ENCODE measurements around the gene IFI27L2.
A peak's percentile ranks its signal among the peaks of the same experiment; 100 is the strongest.
"Not testable (repeated sequence)": the region's sequence is repeated elsewhere in the genome, so short reads cannot be mapped to it uniquely, and the experiment has no call there.

IFI27L2 gene, protein sequence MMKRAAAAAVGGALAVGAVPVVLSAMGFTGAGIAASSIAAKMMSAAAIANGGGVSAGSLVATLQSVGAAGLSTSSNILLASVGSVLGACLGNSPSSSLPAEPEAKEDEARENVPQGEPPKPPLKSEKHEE

GRCh38 chr14:94129111-94129757 is at the start of gene IFI27L2:
Gene IFI27L2, minus strand, starts transcription at chr14:94129604. Its CDS starts 40 bp downstream, at chr14:94129564.
- peak; percentile 10 to 33 for DNase-seq (ENCODE audit: low read depth in 2 of 2)

DNA sequence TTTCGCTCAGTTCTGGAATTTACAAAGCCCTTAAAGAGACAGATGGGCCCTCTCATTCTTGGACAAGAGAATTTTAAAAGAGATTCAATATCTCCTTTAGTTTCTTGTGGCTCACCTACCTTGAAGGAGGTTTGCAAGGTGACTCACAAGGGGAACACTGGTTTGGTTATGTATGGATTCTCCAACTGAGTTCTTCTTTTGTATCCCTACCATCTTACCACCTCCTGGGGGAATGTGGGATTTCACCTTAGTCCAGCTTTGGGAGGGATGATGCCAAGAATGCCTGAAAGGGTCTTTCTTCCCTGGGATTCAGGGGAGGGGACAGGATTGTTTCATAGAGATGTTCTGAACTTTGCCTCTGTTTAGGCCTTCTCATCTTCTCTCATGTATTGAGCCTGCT is 48.4 kb upstream of the IFI27L2 start:
- no peak for DNase-seq (ENCODE audit: low read depth in 2 of 2)

GRCh38 chr14:94176808-94177207 is 47.4 kb upstream of the IFI27L2 start:
- no peak for DNase-seq (ENCODE audit: low read depth in 2 of 2)

GRCh38 chr14:94175747-94176146 is 46.3 kb upstream of the IFI27L2 start:
- no peak for DNase-seq (ENCODE audit: low read depth in 2 of 2)

DNA sequence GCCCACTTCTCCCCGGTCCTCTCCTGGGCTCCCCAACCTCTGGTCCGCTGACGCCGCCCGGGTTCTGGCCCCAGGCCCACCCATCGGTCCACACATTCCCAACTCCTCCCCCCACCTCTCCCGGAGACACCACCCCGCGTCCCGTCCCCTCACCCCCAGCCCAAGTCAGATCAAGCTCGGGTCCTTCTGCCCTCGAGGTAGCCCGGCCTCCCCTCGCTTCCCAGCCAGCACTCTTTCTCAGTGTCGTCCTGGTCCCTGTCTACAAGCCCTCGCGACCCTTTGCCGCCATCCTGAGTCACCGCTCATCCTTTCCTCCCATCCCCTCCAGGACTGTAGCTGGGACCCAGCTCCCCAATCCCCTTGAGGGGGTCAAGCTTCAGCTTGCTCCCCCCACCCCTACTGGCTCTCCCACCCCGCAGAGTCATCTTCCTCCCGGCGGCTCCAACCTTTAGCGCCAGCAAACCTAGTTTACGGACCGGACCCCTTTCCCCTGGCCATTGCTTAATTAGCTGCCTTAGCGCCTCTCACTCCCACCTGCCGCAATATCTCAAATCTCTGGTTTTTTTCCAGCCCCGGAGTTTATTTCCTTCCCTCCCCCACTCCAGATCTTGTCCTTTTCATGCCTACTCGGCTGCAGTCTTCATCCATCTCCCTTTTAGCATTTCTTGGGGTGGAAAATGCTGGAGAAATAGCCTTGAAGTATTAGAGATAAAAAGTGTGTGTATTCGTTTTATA is 45.8 kb upstream of the IFI27L2 start:
- DNase-seq (ENCODE audit: low read depth in 2 of 2) = no peak

- DNase-seq (ENCODE audit: low read depth in 2 of 2) = no peak
Measured at GRCh38 chr14:94174604-94175010, 45.2 kb upstream of the IFI27L2 start.

DNA sequence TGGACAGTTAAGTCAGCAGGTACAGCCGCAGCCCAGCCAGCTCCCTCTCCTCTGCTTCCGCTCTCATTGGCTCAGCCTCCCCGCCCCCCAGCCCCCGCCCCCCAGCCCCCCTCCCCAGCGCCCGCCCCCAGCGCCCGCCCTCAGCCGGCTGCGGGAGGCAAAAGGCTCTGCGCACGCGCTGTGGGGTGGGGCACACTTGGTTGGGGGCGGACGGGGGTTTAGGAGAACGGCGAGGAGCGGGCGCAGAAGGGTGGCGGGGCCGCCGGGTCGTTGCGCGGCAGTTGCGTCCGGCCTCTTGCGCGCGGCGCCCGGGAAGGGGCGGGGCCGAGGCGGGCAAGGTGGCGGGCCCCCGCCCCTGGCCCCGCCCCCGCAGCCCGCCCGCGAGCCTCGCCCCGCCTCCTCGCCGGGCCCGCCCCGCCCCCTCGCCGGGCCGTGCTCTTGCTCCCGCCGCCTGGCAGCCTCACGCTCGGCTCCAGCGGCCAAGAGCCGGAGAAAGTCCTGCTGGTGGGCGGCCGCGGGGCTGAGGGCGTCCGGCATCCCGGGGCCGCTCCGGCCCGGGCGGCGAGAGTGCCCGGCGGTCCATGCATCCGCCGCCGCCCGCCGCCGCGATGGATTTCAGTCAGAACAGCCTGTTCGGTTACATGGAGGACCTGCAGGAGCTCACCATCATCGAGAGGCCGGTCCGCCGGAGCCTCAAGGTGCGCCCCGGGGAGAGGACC is 44.6 kb upstream of the IFI27L2 start, which contains the start of gene PPP4R4:
PPP4R4 (plus strand) TSS at position 438 of the 719 bp plus-strand sequence; CDS start at position 582, 144 bp downstream.
- peak; percentile 72 to 75 for DNase-seq (ENCODE audit: low read depth in 2 of 2)

DNA sequence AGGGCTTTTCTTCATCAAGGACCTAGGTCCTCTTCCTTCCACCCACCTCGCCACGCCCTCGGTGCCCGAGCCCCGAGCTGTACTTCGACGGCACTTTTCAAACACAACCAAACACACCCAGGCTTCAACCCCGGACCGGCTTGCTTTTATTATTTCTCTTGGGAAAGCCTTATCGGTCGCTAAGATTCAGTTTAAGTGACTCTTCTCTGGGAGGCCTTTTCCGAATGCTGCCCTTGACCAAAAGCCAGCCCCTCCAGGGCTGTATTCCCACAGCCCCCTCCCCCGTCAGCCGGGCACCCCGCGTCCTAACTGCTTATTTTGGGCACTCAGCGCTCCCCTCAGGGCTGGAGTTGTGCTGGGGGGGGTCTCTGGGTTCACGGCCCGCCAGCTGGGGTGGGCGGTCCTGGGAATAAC is 44.1 kb upstream of the IFI27L2 start:
- DNase-seq (ENCODE audit: low read depth in 2 of 2) = no peak

GRCh38 chr14:94172545-94172944 is 43.1 kb upstream of the IFI27L2 start:
- DNase-seq (ENCODE audit: low read depth in 2 of 2) = no peak

GRCh38 chr14:94171208-94171607 is 41.8 kb upstream of the IFI27L2 start:
- no peak for DNase-seq (ENCODE audit: low read depth in 2 of 2)

- no peak for DNase-seq (ENCODE audit: low read depth in 2 of 2)
Measured at GRCh38 chr14:94170136-94170535, 40.7 kb upstream of the IFI27L2 start.

DNA sequence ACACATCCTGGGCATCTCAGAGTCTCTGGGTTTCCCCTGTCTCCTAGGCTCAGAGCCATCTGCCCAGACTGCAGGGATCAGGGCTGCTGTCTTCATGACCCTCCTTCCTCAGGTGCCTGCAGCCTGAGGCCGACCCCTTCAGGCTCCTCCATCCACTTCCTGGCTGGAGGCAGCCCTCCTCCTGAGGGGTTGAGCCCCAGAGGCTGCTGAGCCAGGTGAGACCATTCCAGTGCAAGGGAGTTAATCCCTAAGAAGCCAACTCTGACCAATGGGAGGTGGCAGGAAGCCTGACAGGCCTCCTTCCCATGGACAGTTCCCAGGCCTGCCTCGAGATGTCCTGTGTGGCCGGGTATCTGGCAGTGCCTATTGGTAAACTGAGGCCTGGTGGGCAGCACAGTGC is 36.3 kb upstream of the IFI27L2 start:
- DNase-seq (ENCODE audit: low read depth in 2 of 2) = no peak

- DNase-seq (ENCODE audit: low read depth in 2 of 2) = no peak
Measured at GRCh38 chr14:94164685-94165431, 35.5 kb upstream of the IFI27L2 start.

- no peak for DNase-seq (ENCODE audit: low read depth in 2 of 2)
Measured at GRCh38 chr14:94163796-94164195, 34.4 kb upstream of the IFI27L2 start.

DNA sequence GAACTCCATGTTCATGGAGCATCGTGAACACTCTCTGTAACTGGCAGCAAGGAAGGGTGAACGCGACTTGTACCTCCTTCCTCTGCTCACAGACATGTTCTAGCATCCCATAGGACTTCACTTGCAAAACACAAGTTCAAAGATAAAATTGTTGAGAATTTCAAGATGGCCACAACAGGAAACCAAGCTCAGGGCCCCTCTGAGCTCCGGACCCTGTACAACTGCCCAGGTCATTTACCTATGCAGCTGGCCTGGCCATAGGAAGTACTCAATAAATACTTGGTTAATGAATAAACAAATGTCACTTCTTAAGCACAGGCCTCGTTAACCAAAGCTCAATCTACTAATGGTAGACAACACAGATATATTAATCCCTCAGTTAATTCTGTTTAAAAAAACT is 33.1 kb upstream of the IFI27L2 start:
- DNase-seq (ENCODE audit: low read depth in 2 of 2) = no peak

DNA sequence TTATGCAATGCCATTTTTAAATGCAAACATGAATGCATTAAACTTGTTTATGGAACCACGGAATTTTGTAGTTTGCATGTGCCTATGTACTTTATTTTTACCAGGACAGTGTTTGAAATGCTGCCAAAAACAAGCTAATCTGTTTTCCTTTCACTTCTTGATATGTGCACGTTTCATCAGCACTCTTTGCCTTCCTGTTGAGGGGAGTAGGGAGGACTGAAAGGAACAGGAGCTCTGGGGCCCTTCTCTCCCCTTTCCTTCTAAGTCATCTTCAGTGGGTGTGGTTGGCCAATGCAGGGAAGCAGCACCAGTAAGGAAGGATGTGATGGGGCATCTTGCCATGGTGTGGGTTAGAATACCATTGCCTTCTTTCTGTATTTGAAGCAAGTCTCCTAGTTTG is 32.6 kb upstream of the IFI27L2 start:
- no peak for DNase-seq (ENCODE audit: low read depth in 2 of 2)

GRCh38 chr14:94161058-94161457 is 31.7 kb upstream of the IFI27L2 start:
- DNase-seq (ENCODE audit: low read depth in 2 of 2) = no peak

DNA sequence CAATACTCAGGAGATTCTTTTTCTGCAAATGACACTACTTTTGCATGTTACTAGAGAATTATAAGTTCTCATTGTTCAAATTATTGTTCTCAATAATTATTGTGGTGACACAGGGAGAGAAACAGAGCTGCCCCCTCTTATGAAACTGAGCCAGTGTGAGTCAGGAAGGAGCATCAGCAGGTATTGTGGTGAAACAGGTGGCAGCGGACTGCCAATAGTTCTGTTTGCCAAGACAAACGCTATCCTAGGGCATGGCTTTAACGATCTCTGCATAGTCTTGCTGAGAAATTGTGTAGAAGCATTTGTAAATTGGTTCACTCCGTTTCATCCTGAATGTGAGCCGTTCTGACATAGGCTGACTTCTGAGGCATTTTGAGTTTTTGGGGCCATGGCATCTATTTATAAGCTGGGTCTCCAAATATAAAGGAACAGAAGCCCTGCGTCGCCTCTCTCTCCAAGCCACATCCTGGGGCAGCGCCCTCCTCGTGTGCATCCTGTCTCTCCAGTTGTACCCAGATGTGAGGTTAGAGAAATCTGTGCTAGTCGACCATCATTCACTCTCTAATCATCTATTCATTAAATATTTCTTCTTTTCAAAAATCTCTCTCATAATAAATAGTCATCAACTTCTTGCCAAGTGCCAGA is 29.0 kb upstream of the IFI27L2 start:
- DNase-seq (ENCODE audit: low read depth in 2 of 2) = no peak

GRCh38 chr14:94157197-94157596 is 27.8 kb upstream of the IFI27L2 start:
- no peak for DNase-seq (ENCODE audit: low read depth in 2 of 2)

DNA sequence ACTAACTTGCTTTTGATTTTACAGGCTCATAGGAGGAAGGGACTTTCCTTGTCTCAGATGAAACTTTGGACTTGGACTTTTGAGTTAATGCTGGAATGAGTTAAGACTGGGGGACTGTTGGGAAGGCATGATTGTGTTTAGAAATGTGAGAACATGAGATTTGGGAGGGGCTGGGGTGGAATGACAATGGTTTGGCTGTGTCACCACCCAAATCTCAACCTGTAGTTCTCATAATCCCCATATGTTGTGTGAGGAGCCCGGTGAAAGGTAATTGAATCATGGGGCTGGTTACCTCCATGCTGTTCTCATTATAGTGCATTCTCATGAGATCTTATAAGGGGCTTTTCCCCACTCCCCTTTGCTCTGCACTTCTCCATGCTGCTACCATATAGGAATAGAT is 26.7 kb upstream of the IFI27L2 start:
- DNase-seq (ENCODE audit: low read depth in 2 of 2) = not testable (repeated sequence)

- no peak for DNase-seq (ENCODE audit: low read depth in 2 of 2)
Measured at GRCh38 chr14:94153750-94154342, 24.4 kb upstream of the IFI27L2 start.
